GM18861 (cell line): ENCODE data around the gene TMEM222.

Experiments
- ATAC-seq: cut with Tn5 transposase; IDR thresholded peaks from one replicate; pipeline ENCODE4 v1.9.1; 2021; ENCODE audit not compliant: unreplicated experiment

TMEM222 gene

GRCh38 chr1:27358038-27358927 lies 36.3 kb downstream of the TMEM222 start:
- no peak for ATAC-seq

GRCh38 chr1:27358928-27359313 lies 37.0 kb downstream of the TMEM222 start:
- ATAC-seq: no peak

GRCh38 chr1:27359822-27360158 lies 37.8 kb downstream of the TMEM222 start:
- ATAC-seq: no peak

- ATAC-seq: no peak
These were observed 38.4 kb downstream of the TMEM222 start for GRCh38 chr1:27360159-27361043.

GRCh38 chr1:27361044-27361402 lies 39.1 kb downstream of the TMEM222 start:
- no peak for ATAC-seq

GRCh38 chr1:27361553-27361952 lies 39.6 kb downstream of the TMEM222 start:
- ATAC-seq: no peak

GRCh38 chr1:27363766-27364695 lies 42.1 kb downstream of the TMEM222 start:
- no peak for ATAC-seq

GRCh38 chr1:27364696-27365371 lies 42.9 kb downstream of the TMEM222 start:
- no peak for ATAC-seq

GRCh38 chr1:27365372-27366112 lies 43.6 kb downstream of the TMEM222 start:
- ATAC-seq: no peak

- ATAC-seq: no peak
These were observed 44.1 kb downstream of the TMEM222 start for GRCh38 chr1:27366113-27366410.

GRCh38 chr1:27366411-27367159 lies 44.6 kb downstream of the TMEM222 start, which contains the start of gene MAP3K6:
Gene MAP3K6 (minus strand): TSS chr1:27366961. CDS start chr1:27366597, 364 bp downstream.
- no peak for ATAC-seq

- ATAC-seq: no peak
These were observed 45.2 kb downstream of the TMEM222 start for GRCh38 chr1:27367160-27367650.

GRCh38 chr1:27368869-27369582 lies 47.1 kb downstream of the TMEM222 start:
- ATAC-seq: no peak

GRCh38 chr1:27372022-27372807 lies 50.3 kb downstream of the TMEM222 start:
- ATAC-seq: no peak

- no peak for ATAC-seq
These were observed 51.1 kb downstream of the TMEM222 start for GRCh38 chr1:27372808-27373690.

GRCh38 chr1:27374362-27375086 lies 52.6 kb downstream of the TMEM222 start, which contains the start of gene FCN3:
Gene FCN3 (minus strand): TSS chr1:27374824. CDS start chr1:27374818, 6 bp downstream.
- no peak for ATAC-seq
